CD4-positive, alpha-beta T cell treated with Interleukin-17A for 4 hours (primary cell): ENCODE measurements around the gene ZNF354C.

ENCODE experiments used
- DNase-seq: peaks from one replicate; pipeline ENCODE4 v3.0.0-alpha.2; 2020; ENCODE audit warnings: mixed read lengths

Gene ZNF354C

GRCh38 chr5:179114756-179115155 lies 54.6 kb downstream of the ZNF354C start:
- no peak for DNase-seq

GRCh38 chr5:179115307-179115706 lies 55.1 kb downstream of the ZNF354C start:
- no peak for DNase-seq

- DNase-seq: no peak
Measured at GRCh38 chr5:179115845-179116524, 55.8 kb downstream of the ZNF354C start.

GRCh38 chr5:179118338-179118737 lies 58.2 kb downstream of the ZNF354C start:
- DNase-seq: no peak

GRCh38 chr5:179118756-179119414 lies 58.7 kb downstream of the ZNF354C start:
- no peak for DNase-seq

GRCh38 chr5:179119415-179120170 lies 59.4 kb downstream of the ZNF354C start:
- no peak for DNase-seq

- no peak for DNase-seq
Measured at GRCh38 chr5:179120421-179120861, 60.3 kb downstream of the ZNF354C start.

GRCh38 chr5:179120951-179121666 lies 60.9 kb downstream of the ZNF354C start:
- no peak for DNase-seq

- no peak for DNase-seq
Measured at GRCh38 chr5:179121667-179122111, 61.5 kb downstream of the ZNF354C start.

GRCh38 chr5:179122411-179123108 lies 62.4 kb downstream of the ZNF354C start:
- no peak for DNase-seq

- no peak for DNase-seq
Measured at GRCh38 chr5:179123109-179123426, 62.9 kb downstream of the ZNF354C start.

GRCh38 chr5:179123491-179124272 lies 63.5 kb downstream of the ZNF354C start:
- DNase-seq: no peak

- no peak for DNase-seq
Measured at GRCh38 chr5:179124273-179124852, 64.2 kb downstream of the ZNF354C start.

GRCh38 chr5:179124853-179125788 lies 64.9 kb downstream of the ZNF354C start:
- DNase-seq: no peak

- no peak for DNase-seq
Measured at GRCh38 chr5:179125789-179126505, 65.8 kb downstream of the ZNF354C start.

- DNase-seq: no peak
Measured at GRCh38 chr5:179126506-179126991, 66.4 kb downstream of the ZNF354C start.

- DNase-seq: no peak
Measured at GRCh38 chr5:179127136-179128040, 67.2 kb downstream of the ZNF354C start.

- DNase-seq: no peak
Measured at GRCh38 chr5:179128041-179128365, 67.8 kb downstream of the ZNF354C start.
